GM12878 (cell line): ENCODE results near the gene PDGFD. TPM values are rescaled to one million over a fixed set of nuclear protein-coding genes. Genes with fewer than 3 reads are reported as not detected.

Source experiments
- ATAC-seq: fragments of 200-7000 bp; cut with Tn5 transposase; 3 replicates; pipeline ENCODE4 v1.9.1; 2020; ENCODE audit warnings: mild to moderate bottlenecking, moderate library complexity
- BruUV-seq: library from RNA; stranded (reverse); fragments of 400-500 nt; replicated peaks from 2 replicates; lab custom pipeline; 2021; lab: Mats Ljungman, UMichigan
- CTCF ChIA-PET: fragments of 300-600 bp; sonication (Branson Sonifier 250); formaldehyde crosslinking; extraction: SDS; loops from one replicate; lab custom pipeline; 2021; ENCODE audit warnings: inconsistent platforms; lab: Yijun Ruan, JAX
- POLR2A ChIA-PET: fragments of 350-600 bp; formaldehyde crosslinking; extraction: SDS; loops from one replicate; lab custom pipeline; 2021; ENCODE audit warnings: inconsistent platforms; lab: Charles Lee
- RAD21 ChIA-PET: fragments of 300-600 bp; sonication (Branson Sonifier 250); formaldehyde crosslinking; loops from one replicate; lab custom pipeline; 2023; ENCODE audit warnings: antibody characterized with exemption; ENCODE audit not compliant: unreplicated experiment; lab: Charles Lee
- SMC1A ChIA-PET: fragments of 300-600 bp; sonication (Branson Sonifier 250); formaldehyde crosslinking; loops from one replicate; lab custom pipeline; 2023; ENCODE audit not compliant: unreplicated experiment, uncharacterized antibody; lab: Charles Lee
- DNase-seq: peaks from one replicate; pipeline ENCODE4 v3.0.0-alpha.2; 2011; ENCODE audit warnings: low read depth, low spot score
- FAIRE-seq: peaks from 3 replicates; lab custom pipeline; 2011; peaks lifted over from hg19 to GRCh38; lab: Jason Lieb, UNC
- H2AFZ ChIP-seq: 2 replicates; pipeline ENCODE4 v1.6.0; 2011; ENCODE audit warnings: low read depth, low read length, control low read depth; ENCODE audit not compliant: control insufficient read depth
- H3K27ac ChIP-seq: 2 replicates; pipeline ENCODE4 v1.5.1; 2011; ENCODE audit warnings: control low read depth; ENCODE audit not compliant: control insufficient read depth, insufficient read depth
- H3K27me3 ChIP-seq, 2 experiments: replicated peaks in 1 of 2; 2 replicates each; pipeline versions ENCODE4 v1.6.0 to v1.6.1; 2011; ENCODE audit warnings: low read length in 1 of 2; ENCODE audit not compliant: control insufficient read depth in 2 of 2, insufficient read depth in 2 of 2
- H3K36me3 ChIP-seq, 2 experiments: 2 replicates each; pipeline ENCODE4 v1.5.1; 2011; ENCODE audit warnings: low read length in 1 of 2; ENCODE audit not compliant: control insufficient read depth in 2 of 2, insufficient read depth in 2 of 2
- H3K4me1 ChIP-seq: 2 replicates; pipeline ENCODE4 v1.6.1; 2011; ENCODE audit warnings: mild to moderate bottlenecking, low read length, moderate library complexity, mixed read lengths; ENCODE audit not compliant: control insufficient read depth, insufficient read depth
- H3K4me2 ChIP-seq: 2 replicates; pipeline ENCODE4 v1.6.0; 2011; ENCODE audit warnings: control low read depth; ENCODE audit not compliant: control insufficient read depth, insufficient read depth
- H3K4me3 ChIP-seq: fragments of 200-600 bp; sonication (generic); 2 replicates; pipeline ENCODE4 v1.5.1; 2016
- H3K79me2 ChIP-seq: 2 replicates; pipeline ENCODE4 v1.6.0; 2011; ENCODE audit warnings: low read length; ENCODE audit not compliant: control insufficient read depth, insufficient read depth
- H3K9ac ChIP-seq: 2 replicates; pipeline ENCODE4 v1.8.0; 2011; ENCODE audit warnings: low read length, control low read depth, mixed read lengths; ENCODE audit not compliant: control insufficient read depth, insufficient read depth
- H3K9me3 ChIP-seq: replicated peaks from 3 replicates; pipeline ENCODE4 v1.5.1; 2011; ENCODE audit warnings: mild to moderate bottlenecking, low read length; ENCODE audit not compliant: control insufficient read depth, insufficient read depth
- H4K20me1 ChIP-seq: 2 replicates; pipeline ENCODE4 v1.6.0; 2011; ENCODE audit not compliant: control insufficient read depth, insufficient read depth
- BHLHE40 ChIP-seq, 2 experiments: fragments of 450-650 bp in 1 of 2; IDR thresholded peaks; 2 replicates each; pipeline ENCODE4 v1.6.1; 2011 to 2017; ENCODE audit warnings: low read depth in 2 of 2, borderline replicate concordance in 1 of 2, improper control_type of control experiment in 1 of 2, low read length in 1 of 2, mild to moderate bottlenecking in 1 of 2
- CHD1 ChIP-seq: IDR thresholded peaks from 2 replicates; pipeline ENCODE4 v1.6.1; 2012; ENCODE audit warnings: low read depth, low read length, improper control_type of control experiment
- HDAC6 ChIP-seq: fragments of 200-600 bp; sonication (generic); IDR thresholded peaks from one replicate; pipeline ENCODE4 v1.8.0; 2017; ENCODE audit warnings: antibody characterized with exemption; ENCODE audit not compliant: unreplicated experiment
- IRF4 ChIP-seq: IDR thresholded peaks from 2 replicates; pipeline ENCODE4 v1.6.1; 2011; ENCODE audit warnings: low read depth, low read length
- MEF2B ChIP-seq: fragments of 450-650 bp; IDR thresholded peaks from 2 replicates; pipeline ENCODE4 v1.6.1; 2018; ENCODE audit warnings: mild to moderate bottlenecking, moderate library complexity; ENCODE audit not compliant: partially characterized antibody, poor library complexity, severe bottlenecking
- MTA2 ChIP-seq: fragments of 450-650 bp; IDR thresholded peaks from 2 replicates; pipeline ENCODE4 v1.6.1; 2016; ENCODE audit warnings: low read depth, mild to moderate bottlenecking, moderate library complexity
- MYC ChIP-seq: IDR thresholded peaks from 2 replicates; pipeline ENCODE4 v1.6.1; 2011; ENCODE audit warnings: mild to moderate bottlenecking, low read length, moderate library complexity, inconsistent platforms; ENCODE audit not compliant: insufficient read depth, insufficient replicate concordance, insufficient read length, severe bottlenecking
- RFX5 ChIP-seq: IDR thresholded peaks from 2 replicates; pipeline ENCODE4 v1.6.1; 2011; ENCODE audit warnings: low read depth, low read length, improper control_type of control experiment
- RUNX3 ChIP-seq: IDR thresholded peaks from 2 replicates; pipeline ENCODE4 v1.6.1; 2012; ENCODE audit warnings: low read length, inconsistent platforms
- STAT1 ChIP-seq: fragments of 450-650 bp; conservative IDR thresholded peaks from 2 replicates; pipeline ENCODE4 v1.6.1; 2014; ENCODE audit warnings: antibody characterized with exemption, mild to moderate bottlenecking
- WGBS: methylation state at CpG from one replicate; pipeline ENCODE4 v1.1.6; 2016; ENCODE audit warnings: low lambda C conversion rate; ENCODE audit not compliant: insufficient replicate concordance, insufficient coverage; ENCODE audit errors: missing lambda C conversion rate; 5-methylcytosine and 5-hydroxymethylcytosine counted together
- in situ Hi-C: fragments of 300-500 bp; cut with MboI; formaldehyde crosslinking; loops from 9 replicates; pipeline ENCODE4 v1.14.3; 2018; ENCODE audit warnings: mixed read lengths
- intact Hi-C: fragments of 100-400 bp; cut with micrococcal nuclease; formaldehyde crosslinking; loops from one replicate; pipeline ENCODE4 v1.14.2; 2022; ENCODE audit not compliant: unreplicated experiment
- polyA plus RNA-seq, 11 experiments: library from polyadenylated mRNA; depleted of rRNA in 4 of 11; unstranded in 6 of 11; stranded (reverse) in 5 of 11; fragments of >200 nt; fragmentation: Nextera tagmentation in 4 of 11; fragmentation: Illumina TruSeq in 1 of 11; extraction: Ambion mirVana in 4 of 11; extraction: Trizol in 1 of 11; gene quantifications; 1 replicate in 1 of 11; 2 replicates in 10 of 11; pipeline versions ENCODE4 v1.2.1 to v1.2.3, GENCODE V29; 2011 to 2016; ENCODE audit warnings: inconsistent platforms in 2 of 11, missing spikeins in 2 of 11, low read depth in 1 of 11
- total RNA-seq, 4 experiments: library from RNA; depleted of rRNA in 3 of 4; stranded (reverse); fragments of >200 nt in 3 of 4; fragmentation: Illumina TruSeq in 1 of 4; extraction: Trizol in 1 of 4; gene quantifications; 2 replicates each; pipeline versions ENCODE4 v1.2.1 to v1.2.3, GENCODE V29; 2013 to 2021

The PDGFD gene
- total and polyA plus RNA-seq, 10 of the 15 experiments (the other 5 are each of a cell fraction or from before 2014, with no cell fraction given) = 0.05 to 0.13 TPM; not detected in 8

DNA sequence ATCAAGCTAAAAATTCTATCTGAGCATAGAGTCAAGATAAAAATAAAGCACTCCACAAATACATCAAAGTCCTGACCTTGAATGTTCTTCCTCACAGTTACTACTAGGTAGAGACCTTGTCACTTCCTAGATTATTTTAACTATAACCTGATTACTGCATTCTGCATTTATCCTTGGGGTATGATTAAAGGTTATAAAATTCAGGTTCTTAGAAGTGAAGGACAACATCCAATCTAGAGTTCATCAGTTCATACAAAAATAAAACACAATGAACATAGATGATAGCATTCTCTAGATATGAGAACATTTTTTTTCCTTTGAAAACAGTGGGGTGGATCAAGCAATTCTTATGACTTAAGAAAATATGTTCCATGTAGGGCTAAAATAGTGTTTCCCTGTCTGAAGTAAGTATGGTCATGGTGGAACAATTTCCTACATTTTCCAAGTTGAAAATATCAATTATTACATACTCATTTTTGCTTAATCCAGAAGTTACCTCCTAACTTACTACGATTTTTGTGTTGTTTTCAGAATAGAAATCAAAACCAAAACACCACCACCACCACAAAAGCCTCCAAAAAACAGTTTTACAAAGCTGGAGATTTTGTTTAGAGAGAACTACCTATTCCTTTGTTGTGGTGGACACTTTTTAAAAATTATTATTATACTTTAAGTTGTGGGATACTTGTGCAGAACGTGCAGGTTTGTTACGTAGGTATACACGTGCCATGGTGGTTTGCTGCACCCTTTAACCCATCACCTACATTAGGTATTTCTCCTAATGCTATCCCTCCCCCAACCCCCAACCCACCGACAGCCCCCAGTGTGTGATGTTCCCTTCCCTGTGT, 239.6 kb downstream of the PDGFD start:
- no TSS peak for BruUV-seq
- no peak overlapping the region for H3K27ac ChIP-seq
- H3K9me3 ChIP-seq = no peaks in the 10 kb centered on the region
- DNase-seq (no peak), FAIRE-seq (no peak), ATAC-seq (no peak)
- peaks cover 12% of the 10 kb centered on the region for H3K4me1 ChIP-seq
- H3K27me3 ChIP-seq = no peaks in the 10 kb centered on the region
- CTCF ChIA-PET = interaction anchor here (2.1 to 2.3 kb wide), 2 partner anchors 21 to 242 kb away, joined by 6 to 7 read pairs; no protein-coding TSS in a partner anchor
- no peak overlapping the region for H3K4me3 ChIP-seq
- no peaks in the 10 kb centered on the region for H3K79me2 ChIP-seq
- H4K20me1 ChIP-seq = no peaks in the 10 kb centered on the region
- in situ Hi-C loops (no loop called here), intact Hi-C loops (loop anchor here (5.0 to 10.0 kb wide), 2 partner anchors 300 to 408 kb away; no protein-coding TSS in a partner anchor)
- no peak overlapping the region for H2AFZ ChIP-seq
- SMC1A ChIA-PET = interaction anchor here (1.0 to 1.4 kb wide), 4 partner anchors 8 to 21 kb away, joined by 3 to 5 read pairs (median 4); no protein-coding TSS in a partner anchor
- POLR2A ChIA-PET = interaction anchor here (1.2 kb wide), 1 partner anchor 34 kb away, joined by 3 read pairs; no protein-coding TSS in a partner anchor
- no peaks in the 10 kb centered on the region for H3K36me3 ChIP-seq
- 47% methylated on average over 4 of the region's 5 CpGs for WGBS
- H3K4me2 ChIP-seq = no peak overlapping the region
- H3K9ac ChIP-seq = no peak overlapping the region
- RAD21 ChIA-PET = interaction anchor here (1.3 to 2.6 kb wide), 2 partner anchors 35 to 52 kb away, joined by 3 to 6 read pairs; no protein-coding TSS in a partner anchor
- TF ChIP-seq MTA2 (0 out of 2 replicates have a peak, but pooled peaks have one; percentile 18), CHD1 (no peak), HDAC6 (no peak), IRF4 (no peak), MYC (no peak), RUNX3 (0 out of 2 replicates have a peak, but pooled peaks have one; percentile 29), MEF2B (peak; percentile 12), BHLHE40 (IDR thresholded peaks at IDR 0.05; ENCODE audit: borderline replicate concordance in 1 of 2, low read depth in 2 of 2, low read length in 1 of 2) (peak; percentile 60 to 75; a peak in 3 of 4 replicates), RFX5 (no peak), STAT1 (no peak)
